Airway epithelial cell (primary cell): ENCODE results near the gene GFRAL. TPM values are rescaled to one million over a fixed set of nuclear protein-coding genes. Genes with fewer than 3 reads are reported as not detected.

Experiments used
- total RNA-seq: library from RNA; depleted of rRNA; stranded (reverse); fragments of >200 nt; gene quantifications from 2 replicates; pipeline ENCODE4 v1.2.3, GENCODE V29; 2015

GFRAL gene, protein sequence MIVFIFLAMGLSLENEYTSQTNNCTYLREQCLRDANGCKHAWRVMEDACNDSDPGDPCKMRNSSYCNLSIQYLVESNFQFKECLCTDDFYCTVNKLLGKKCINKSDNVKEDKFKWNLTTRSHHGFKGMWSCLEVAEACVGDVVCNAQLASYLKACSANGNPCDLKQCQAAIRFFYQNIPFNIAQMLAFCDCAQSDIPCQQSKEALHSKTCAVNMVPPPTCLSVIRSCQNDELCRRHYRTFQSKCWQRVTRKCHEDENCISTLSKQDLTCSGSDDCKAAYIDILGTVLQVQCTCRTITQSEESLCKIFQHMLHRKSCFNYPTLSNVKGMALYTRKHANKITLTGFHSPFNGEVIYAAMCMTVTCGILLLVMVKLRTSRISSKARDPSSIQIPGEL
- not detected in 2 replicates for total RNA-seq

DNA sequence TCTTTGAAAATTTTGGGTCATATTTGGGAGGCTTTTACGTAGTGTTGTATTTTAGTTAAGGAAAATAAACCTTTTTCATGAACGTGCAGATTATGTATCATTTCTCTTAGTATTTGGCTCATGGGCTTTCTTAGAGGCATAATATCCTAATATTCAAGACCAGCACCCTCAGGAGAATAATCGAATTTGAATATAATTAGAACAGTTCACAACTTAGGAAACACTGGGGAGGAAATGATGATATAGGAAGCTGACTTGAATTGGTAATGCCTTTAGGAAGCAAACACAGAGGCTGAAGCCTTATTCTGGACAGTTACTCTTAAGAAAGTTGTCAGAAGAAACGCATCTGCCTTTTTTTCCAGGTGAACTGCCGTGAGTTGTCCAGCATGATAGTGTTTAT is at the start of gene GFRAL:
GFRAL (plus strand) TSS at position 301 of the 400 bp plus-strand sequence; CDS start at position 387, 86 bp downstream.

Other genes with a start within 250 kb of the GFRAL start
- gene HCRTR2, start 153.0 kb upstream of the GFRAL start, total RNA-seq: not detected in 2 replicates